ENCODE measurements around the gene RASGRF2.

GRCh38 chr5:81242906-81243436 lies 282.8 kb downstream of the RASGRF2 start:
- no peak for TF ChIP-seq POLR2AphosphoS5 (IDR thresholded peaks at IDR 0.05)
- no peak for TF ChIP-seq CTCF (IDR thresholded peaks at IDR 0.05)

Measured in transverse colon (tissue), 4 donors.